GM19452 (cell line): ENCODE measurements around the gene TENM3.

Source experiments
- ATAC-seq: cut with Tn5 transposase; IDR thresholded peaks from one replicate; pipeline ENCODE4 v1.9.1; 2021; ENCODE audit not compliant: unreplicated experiment

Gene TENM3

DNA sequence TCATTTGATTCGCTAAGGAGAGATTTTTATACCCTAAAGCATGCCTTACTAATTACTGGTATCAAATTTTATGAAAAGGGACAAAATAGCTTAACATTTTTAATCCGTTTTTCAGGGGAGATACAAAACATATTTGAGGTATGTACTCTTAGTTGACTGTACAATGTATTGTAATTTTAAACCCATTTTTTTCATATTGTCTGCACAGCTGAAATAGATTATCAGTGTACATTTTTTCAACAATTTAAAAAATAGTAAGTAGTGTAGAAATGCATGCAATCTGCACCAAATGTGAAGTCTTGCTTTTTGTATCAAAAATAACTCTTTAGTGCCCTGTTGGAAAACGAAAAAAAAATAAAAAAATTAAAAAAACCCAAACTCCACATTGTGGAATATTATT lies 82.2 kb downstream of the TENM3 start:
- no peak for ATAC-seq

GRCh38 chr4:182325848-182326255 lies 82.7 kb downstream of the TENM3 start:
- no peak for ATAC-seq

DNA sequence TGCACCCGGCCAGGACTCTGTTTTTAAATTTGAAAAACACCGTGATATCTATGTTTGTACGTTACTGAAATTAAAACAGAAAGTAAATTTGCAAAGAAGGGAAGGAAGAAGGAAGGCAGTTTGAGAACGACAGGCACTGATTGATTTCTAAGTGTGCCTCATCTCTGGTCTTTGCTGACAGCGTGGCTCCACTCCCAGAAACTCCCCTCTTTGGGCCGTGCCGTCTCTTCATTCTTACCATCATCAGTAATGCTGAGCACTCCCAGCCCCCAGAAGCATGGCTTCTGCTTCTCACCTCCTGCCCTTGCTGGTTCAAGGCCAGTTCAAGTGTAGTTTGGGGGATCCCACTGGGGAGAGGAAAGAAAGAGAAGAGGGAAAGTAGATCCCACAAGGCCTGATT lies 85.3 kb downstream of the TENM3 start:
- no peak for ATAC-seq

GRCh38 chr4:182337366-182337765 lies 94.2 kb downstream of the TENM3 start:
- no peak for ATAC-seq

GRCh38 chr4:182338063-182338462 lies 94.9 kb downstream of the TENM3 start:
- no peak for ATAC-seq

- ATAC-seq: no peak
Measured at GRCh38 chr4:182338746-182339145, 95.5 kb downstream of the TENM3 start.

DNA sequence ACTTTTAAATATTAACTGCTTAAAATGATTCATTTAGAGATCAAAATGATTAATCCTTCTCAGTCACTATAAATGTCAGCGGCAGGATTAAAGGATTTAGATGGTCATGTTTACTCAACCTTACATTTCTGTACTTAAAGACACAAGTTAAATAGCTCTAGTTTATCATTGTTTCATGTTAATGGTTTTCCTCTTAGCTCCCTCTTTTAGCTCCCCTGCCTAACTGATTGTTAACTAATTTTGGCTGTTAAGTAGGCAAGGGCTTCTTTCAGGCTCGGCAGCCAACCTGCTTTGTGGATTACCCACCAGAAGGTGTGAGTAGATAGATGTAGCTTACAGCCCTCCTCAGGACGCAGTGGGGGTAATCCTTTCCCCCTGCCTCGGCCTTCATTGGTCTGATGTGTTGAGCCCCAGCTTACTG lies 96.0 kb downstream of the TENM3 start:
- ATAC-seq: no peak

DNA sequence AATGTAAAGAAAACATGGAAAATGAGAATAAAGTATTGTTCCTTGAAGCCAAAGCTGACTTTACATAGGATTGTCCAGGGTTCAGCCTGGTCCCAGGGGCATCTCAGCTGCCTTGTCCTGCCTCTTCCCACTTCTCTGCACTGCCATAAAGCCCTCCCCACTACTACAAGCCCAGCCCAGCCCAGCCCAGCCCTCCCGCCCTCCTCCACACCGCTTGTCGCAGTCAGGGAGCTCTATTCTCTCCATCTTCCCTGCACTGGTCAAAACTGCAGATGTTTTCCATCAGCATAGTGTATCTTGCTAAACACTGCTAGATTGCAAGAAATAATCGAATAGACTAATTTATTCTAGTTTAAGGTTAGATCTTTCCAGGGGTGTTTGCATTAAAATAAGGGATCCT lies 100.3 kb downstream of the TENM3 start:
- no peak for ATAC-seq

DNA sequence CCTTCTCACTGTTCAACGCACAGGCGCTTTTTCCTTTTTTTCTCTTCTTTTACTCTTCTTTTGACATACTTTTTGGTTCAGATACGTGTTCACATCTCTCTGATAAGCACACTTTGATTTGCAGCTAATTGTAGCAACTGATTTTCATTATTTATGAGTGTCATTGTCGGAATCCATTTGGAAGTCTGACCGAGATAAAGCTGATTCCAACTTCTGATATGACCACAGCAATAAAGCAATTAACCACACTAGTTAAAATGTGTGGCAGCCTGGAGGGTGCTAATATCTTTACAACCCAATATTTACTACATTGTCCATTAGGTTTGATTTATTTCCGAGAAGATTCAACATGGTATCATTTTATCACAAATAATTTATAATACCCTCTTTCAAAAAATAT lies 101.8 kb downstream of the TENM3 start:
- ATAC-seq: no peak

DNA sequence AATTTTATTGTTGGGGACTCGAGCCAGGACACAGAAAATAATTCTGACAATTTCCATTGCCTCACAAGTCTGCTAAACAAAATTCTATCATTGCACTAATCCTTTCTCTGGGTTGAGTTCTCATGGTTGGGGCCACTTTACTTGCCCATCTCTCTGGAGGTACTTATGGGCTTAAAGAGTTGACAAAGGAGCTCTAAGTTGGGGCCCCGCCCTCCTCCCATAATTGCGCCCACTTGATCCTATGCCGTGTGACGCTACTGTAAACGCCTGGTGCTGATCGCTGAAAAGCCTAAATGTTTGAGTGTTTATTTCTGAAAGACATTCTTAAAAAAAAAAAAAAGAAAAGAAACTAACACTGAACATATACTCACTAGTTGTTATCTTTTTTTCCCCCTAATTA lies 103.0 kb downstream of the TENM3 start:
- ATAC-seq: no peak

DNA sequence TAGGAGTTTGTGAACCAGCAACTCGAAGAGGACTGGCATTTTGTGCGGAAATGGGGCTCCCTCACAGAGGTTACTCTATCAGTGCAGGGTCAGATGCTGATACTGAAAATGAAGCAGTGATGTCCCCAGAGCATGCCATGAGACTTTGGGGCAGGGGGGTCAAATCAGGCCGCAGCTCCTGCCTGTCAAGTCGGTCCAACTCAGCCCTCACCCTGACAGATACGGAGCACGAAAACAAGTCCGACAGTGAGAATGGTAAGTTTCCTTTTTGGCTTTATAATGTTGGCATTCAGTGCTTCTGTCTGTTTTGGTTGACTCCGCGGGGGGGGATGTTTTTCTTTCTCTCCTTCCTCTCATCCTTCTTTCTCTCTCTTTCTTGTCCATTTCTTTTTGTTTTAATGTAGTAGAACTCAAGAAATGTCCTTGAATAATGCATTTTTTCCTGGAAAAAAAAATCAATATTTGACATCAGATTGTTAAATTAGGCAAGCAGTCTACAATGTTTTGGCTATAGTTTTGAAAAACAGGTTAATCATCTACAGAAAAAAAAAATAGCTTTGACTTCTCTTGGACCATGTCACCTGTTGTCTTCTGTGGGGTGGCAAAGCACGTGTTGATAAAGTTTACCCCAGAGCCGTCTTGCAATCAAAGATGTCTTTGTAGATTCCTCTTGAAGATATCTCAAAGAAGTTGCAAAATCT lies 103.6 kb downstream of the TENM3 start:
- ATAC-seq: no peak

DNA sequence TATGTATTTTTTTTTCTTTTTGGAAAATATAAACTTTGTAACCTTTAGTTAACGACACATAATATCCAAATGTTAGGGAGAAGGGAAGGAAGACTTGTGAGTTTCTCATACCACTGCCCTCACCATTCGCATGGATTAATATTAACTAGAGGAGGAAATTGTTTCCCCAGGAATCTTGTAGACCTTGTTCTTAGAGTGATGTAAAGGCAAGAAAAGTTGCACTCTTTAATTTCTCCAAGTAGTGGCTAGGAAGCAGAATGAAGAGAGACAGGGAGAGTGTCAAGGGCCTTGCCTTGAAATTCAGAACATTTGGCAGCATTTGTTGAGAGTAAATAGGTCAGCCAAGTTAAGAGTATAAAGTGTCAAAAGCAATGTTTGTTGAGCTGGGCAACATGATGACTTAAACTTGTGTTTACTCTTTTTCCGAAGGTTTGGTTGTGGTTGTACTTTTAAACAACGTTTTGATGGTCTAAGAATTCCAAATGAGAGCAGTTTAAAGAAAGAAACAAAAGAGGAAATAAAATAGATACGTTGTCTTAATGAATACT lies 105.7 kb downstream of the TENM3 start:
- no peak for ATAC-seq

DNA sequence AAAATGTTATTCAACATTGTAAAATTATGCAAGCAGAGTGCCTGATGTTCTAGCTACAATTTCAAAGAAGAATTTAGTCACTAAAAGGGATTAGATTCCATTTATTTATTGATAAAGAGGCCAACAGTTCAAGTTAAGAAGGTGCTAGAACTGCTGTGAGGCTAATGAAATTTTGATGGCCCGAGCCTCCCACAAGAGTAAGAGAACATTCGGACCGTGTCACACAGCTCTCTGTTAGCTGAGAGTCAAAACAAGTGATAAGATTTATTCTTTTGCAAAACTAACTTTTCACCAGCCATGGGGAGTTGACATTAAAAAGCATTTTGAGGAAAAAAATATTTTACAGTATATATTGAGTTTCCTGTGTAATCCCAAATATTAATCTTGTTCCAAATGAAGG lies 106.8 kb downstream of the TENM3 start:
- no peak for ATAC-seq

DNA sequence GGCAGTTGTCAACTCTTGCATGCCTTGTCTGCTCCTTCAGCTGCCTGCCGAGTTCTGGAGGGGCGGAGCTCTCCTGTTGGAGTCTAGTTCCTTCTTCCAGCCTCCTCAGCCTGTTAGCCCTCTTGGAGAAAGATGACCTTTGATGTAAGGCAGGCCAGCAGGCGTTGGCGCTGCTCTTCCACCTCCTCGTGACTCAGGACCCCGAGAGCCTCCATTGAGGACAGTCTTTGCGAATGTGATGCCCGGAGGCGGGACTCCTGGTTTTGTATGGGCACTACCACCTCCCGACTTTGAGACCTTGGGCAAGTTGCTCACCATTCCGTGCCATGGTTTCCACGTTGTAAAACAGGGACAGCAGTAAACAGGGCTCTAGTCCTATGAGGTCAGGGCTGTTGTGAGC lies 108.3 kb downstream of the TENM3 start:
- ATAC-seq: no peak

DNA sequence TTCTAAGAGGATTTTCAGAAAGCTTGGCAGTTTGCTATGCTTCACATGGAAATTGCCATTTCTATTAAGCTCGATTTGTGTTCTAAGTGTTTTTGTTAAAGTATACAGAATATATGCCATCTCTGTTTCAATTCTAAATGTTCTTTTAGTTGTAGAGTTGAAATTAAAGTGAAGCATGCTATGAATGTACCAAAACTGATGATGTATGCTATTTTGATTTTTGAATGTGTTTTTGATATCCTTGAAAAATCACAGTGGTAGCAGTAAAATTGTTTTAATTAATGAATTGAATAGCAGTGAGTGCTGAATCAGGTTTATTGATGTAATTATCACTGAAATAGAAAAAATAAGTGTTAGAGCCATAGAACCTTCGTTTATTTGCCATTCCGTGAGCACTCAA lies 110.9 kb downstream of the TENM3 start:
- no peak for ATAC-seq

GRCh38 chr4:182354867-182355266 lies 111.7 kb downstream of the TENM3 start:
- no peak for ATAC-seq

DNA sequence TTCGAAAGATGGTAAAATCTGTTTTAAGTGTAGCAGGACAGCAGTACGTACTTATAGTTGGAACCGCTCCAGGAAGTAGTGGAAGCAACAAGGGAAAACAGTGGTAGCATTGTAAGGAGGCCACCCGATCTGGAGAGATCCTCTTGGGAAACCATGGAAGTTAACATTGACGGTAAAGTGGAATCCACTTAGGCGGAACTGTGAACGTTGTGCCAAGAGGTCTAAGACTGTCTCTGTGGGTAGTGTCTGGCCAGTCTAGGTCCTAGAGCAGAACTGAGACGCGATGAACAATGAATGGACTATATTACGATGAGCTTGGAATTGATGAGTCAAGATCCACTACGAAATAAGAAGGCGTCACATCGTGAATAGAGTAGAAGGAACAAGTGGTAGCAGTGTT lies 124.0 kb downstream of the TENM3 start:
- ATAC-seq: no peak

- no peak for ATAC-seq
Measured at GRCh38 chr4:182369211-182369610, 126.0 kb downstream of the TENM3 start.

- no peak for ATAC-seq
Measured at GRCh38 chr4:182370491-182370890, 127.3 kb downstream of the TENM3 start.

DNA sequence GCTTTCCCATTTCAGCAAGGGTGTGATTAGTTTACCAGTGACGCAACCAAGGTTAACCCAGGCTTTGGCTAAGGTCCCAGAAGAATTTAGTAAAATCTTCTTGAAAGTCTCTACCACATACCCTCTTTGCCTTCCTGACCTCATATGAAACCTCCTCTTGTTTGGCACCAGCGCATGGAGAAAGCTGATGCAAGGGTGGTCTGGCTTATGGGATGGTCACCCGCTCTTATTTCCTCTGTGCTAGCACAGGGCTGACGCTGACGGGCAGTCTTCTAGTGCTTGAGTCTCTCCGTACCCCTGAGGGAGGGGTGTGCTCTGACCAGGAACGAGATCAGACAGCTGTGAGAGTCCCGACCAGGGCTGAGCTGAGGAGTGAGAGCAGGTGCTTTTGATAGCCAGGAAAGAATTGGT lies 137.6 kb downstream of the TENM3 start:
- no peak for ATAC-seq

DNA sequence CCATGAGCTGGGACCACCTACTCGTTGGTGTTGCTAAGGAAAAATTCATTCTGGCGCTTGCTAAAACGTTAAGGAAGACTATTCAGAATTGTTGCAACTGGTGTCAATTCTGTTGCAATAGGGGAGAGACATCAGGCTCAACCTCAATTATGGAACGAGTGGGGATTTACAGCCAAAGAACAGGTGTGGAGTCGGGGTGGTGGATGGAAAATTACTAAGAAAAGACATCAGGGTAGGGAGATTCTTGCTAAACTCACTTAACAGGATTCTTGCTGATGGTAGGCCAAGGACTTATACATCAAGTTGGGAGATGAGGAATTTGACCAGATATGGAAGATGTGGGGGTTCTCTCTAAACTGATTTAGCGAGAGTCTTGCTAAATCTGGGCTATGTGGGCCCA lies 139.7 kb downstream of the TENM3 start:
- no peak for ATAC-seq

DNA sequence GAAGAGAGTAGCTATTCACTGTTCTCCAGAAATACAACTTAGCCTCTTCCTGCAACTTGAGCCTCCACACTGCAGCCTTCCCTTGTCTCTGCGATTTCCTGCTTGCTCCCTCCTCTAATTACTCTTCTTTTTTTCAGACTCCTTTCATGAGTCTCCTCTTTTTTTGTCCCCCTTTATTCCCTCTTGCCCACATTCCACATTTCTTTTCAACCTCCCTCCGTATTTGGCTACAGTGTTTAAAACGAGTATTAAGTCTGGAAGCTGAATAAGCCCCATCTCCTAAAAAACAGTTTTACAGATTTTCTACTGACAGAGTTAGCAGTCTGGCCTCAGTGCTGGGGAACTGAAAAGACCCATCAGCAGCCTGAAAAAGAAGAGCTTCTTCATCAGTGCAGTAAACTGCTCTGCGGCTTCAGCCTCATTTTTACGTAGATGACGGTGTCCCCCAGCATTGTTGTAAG lies 141.5 kb downstream of the TENM3 start:
- no peak for ATAC-seq

DNA sequence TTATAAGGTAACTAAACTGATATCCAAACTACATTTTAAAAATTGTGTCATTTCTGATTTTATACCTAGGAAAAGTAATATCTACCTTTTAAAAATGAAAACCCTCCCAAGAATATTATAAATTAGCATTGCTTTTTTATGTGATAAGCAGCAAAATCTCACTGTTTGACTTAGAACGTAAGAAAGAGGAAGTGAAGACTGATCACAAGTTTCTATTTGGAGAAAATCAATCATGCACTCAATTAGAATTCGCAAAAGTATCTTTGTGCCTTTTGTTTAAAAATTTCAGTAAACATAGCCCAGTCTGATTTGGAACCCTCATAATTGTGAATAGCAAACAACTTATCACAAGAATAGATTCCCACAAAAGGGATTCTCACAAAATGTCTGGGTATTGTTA lies 142.7 kb downstream of the TENM3 start:
- ATAC-seq: peak; percentile 56
